Spinal cord (tissue), 10 donors: ENCODE measurements around the gene INTS1. TPM values are rescaled to one million over a fixed set of nuclear protein-coding genes. Genes with fewer than 3 reads are reported as not detected.

Source experiments
- DNase-seq, 6 donors: peaks; one replicate each; pipeline versions ENCODE4 v3.0.0 to v3.0.0-alpha.2; 2013 to 2015; ENCODE audit warnings: low spot score in 6 of 6, low read depth in 4 of 6
- H3K27ac ChIP-seq: one replicate; pipeline ENCODE4 v1.5.1; 2013; ENCODE audit warnings: low read depth, low read length, control low read depth
- H3K27me3 ChIP-seq: one replicate; pipeline ENCODE4 v1.6.1; 2013; ENCODE audit warnings: low read length; ENCODE audit not compliant: control insufficient read depth, insufficient read depth
- H3K36me3 ChIP-seq: one replicate; pipeline ENCODE4 v1.6.1; 2013; ENCODE audit warnings: low read length; ENCODE audit not compliant: control insufficient read depth, insufficient read depth
- H3K4me1 ChIP-seq: one replicate; pipeline ENCODE4 v1.6.1; 2013; ENCODE audit warnings: low read length; ENCODE audit not compliant: control insufficient read depth, insufficient read depth
- H3K4me3 ChIP-seq: one replicate; pipeline ENCODE4 v1.5.1; 2013; ENCODE audit warnings: low read depth, low read length, control low read depth
- H3K9me3 ChIP-seq: one replicate; pipeline ENCODE4 v1.6.1; 2013; ENCODE audit warnings: low read length; ENCODE audit not compliant: control insufficient read depth, insufficient read depth
- WGBS: methylation state at CpG from one replicate; pipeline ENCODE4 v1.1.5; 2013; ENCODE audit warnings: missing lambda C conversion rate; ENCODE audit not compliant: insufficient coverage; 5-methylcytosine and 5-hydroxymethylcytosine counted together
- polyA plus RNA-seq, 2 donors: library from polyadenylated mRNA; unstranded; fragments of 120-200 nt; gene quantifications; one replicate each; pipeline ENCODE4 v1.2.1, GENCODE V29; 2013; ENCODE audit not compliant: insufficient read length in 2 of 2
- total RNA-seq, 2 donors: library from RNA; depleted of rRNA in 1 of 2; stranded (reverse); fragments of 120-200 nt in 1 of 2; fragments of >200 nt in 1 of 2; gene quantifications; one replicate each; pipeline versions ENCODE4 v1.2.3 to v1.2.4, GENCODE V29; 2013 to 2014
- donor health status: healthy.

INTS1 gene
- total and polyA plus RNA-seq, 4 donors, result 24.0 to 107 (median 65.6) TPM

DNA sequence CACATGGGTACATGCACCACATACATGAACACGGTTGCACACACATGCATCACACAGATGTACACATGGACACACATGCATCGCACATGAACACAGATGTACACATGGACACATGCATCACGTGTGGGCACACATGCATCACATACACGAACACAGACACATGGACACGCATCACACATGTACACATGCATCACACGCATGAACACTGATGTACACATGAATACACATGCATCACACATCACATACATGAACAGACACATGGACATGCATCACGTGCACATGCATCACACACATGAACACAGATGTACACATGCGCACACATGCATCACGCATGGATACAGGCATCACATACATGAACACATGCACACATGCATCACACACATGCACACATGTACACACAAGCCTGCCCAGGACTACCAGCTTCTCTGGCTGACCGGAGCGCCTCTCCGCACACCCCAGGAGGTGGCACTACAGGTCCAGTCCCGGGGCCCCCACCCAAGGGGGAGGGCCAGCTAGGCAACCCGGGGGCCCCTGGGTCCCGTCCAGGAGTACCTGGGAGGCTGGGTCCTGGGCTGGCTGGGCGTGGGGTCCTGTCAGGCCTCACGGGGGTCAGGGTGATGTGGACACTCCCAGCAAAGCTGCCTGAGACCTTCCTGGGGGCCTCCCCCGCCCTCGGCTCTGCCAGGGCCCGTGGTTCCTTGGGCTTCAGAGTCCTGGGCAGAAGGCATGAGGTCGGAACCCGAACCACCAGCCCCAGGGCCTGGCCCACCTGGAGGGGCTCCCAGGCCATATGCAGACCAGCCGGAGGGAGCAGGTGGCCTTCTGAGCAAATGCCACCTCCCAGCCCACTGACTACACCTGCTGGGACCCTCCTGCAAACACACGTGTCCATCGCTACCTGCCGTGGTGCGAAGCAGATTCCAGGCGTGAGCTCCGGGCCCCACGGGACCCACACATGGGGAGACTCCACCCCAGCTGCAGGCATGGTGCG, 64.5 kb downstream of the INTS1 start:
- peaks cover 80% of the 10 kb centered on the region for H3K36me3 ChIP-seq
- H3K4me3 ChIP-seq, result no peak overlapping the region
- no peak overlapping the region for H3K27ac ChIP-seq
- no peaks in the 10 kb centered on the region for H3K9me3 ChIP-seq
- 94% methylated on average over 31 of the region's 31 CpGs for WGBS
- H3K27me3 ChIP-seq, result no peaks in the 10 kb centered on the region
- H3K4me1 ChIP-seq, result no peaks in the 10 kb centered on the region
- DNase-seq, result no peak

DNA sequence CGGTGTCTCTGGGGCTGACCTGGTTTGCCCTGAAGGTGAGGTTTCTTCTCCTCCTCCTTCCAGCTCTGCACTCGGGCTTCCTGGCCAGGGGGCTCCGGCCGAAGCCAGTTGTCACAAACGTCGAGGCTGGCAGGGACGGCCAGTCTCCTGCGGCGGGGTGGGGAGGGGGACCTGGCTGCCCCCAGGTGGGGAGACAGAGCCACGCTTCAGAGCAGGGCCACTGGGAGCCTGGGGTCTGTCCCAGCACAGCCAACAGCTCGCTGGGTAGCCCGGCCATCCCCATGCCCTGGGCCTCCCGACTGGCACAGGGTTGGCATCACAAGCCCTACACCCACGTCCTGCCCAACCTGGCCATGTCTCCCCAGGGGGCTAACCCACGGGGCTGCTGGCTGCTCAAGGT, 65.4 kb downstream of the INTS1 start:
- H3K36me3 ChIP-seq, result peaks cover 82% of the 10 kb centered on the region
- no peaks in the 10 kb centered on the region for H3K27me3 ChIP-seq
- no peak overlapping the region for H3K27ac ChIP-seq
- no peaks in the 10 kb centered on the region for H3K9me3 ChIP-seq
- DNase-seq, result no peak
- no peaks in the 10 kb centered on the region for H3K4me1 ChIP-seq
- WGBS, result 89% methylated on average over 15 of the region's 15 CpGs
- no peak overlapping the region for H3K4me3 ChIP-seq

DNA sequence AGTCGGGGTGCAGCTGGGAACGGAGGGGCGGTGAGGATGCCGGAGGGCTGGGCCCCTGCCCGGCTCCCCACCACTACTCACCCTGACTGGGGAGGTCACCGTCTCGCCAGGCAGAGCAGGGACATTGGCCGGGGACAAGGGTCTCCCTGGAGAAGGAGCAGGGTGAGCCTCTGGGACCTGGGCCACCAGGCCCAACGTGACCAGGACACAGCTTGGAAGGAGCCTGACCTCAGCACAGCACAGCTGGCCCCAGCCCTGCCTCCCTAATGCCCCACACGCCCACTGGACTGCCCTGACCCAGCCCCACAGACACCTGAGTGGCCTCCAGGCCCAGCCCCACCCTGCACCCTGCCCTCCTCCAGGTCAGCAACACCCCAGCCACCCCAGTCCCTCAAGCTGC, 66.0 kb downstream of the INTS1 start:
- H3K36me3 ChIP-seq, result peaks cover 84% of the 10 kb centered on the region
- H3K4me3 ChIP-seq, result no peak overlapping the region
- no peaks in the 10 kb centered on the region for H3K27me3 ChIP-seq
- no peak overlapping the region for H3K27ac ChIP-seq
- H3K9me3 ChIP-seq, result no peaks in the 10 kb centered on the region
- DNase-seq, result no peak
- 90% methylated on average over 10 of the region's 10 CpGs for WGBS
- H3K4me1 ChIP-seq, result no peaks in the 10 kb centered on the region

DNA sequence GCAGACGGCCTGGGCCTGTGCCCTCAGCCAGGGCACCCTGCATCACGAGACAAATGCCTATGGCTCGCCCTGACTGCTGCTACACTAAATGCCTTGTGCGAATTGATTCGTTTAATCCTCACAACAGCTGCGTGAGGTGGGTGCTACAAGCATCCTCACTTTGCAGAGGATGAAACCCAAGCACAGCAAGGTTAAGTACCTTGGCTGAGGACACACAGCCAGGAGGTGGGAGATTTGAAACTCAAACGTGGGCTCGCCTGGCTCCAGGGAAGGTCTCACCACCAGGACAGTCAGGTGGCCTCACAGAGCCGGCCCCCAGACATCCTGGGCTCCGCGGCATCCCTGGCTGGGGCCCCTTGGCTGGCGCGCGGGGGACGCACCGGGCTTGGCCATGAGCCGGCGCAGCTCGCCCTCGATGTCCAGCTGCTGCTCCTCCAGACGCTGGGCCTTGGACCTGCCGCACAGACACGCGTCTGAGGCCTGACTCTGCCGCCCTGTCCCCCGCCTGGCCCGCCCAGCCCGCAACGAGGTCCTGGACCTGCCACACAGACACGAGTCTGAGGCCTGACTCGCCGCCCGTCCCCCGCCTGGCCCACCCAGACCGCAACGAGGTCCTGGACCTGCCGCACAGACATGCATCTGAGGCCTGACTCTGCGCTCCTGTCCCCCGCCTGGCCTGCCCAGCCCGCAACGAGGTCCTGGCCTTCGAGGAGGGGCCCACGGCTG, 66.9 kb downstream of the INTS1 start:
- DNase-seq, result no peak
- Histone ChIP-seq H3K27me3 (peaks cover 1% of the 10 kb centered on the region), H3K27ac (no peak overlapping the region), H3K36me3 (peaks cover 79% of the 10 kb centered on the region), H3K4me1 (peaks cover 5% of the 10 kb centered on the region), H3K4me3 (no peak overlapping the region), H3K9me3 (no peaks in the 10 kb centered on the region)
- WGBS, result 90% methylated on average over 43 of the region's 43 CpGs

DNA sequence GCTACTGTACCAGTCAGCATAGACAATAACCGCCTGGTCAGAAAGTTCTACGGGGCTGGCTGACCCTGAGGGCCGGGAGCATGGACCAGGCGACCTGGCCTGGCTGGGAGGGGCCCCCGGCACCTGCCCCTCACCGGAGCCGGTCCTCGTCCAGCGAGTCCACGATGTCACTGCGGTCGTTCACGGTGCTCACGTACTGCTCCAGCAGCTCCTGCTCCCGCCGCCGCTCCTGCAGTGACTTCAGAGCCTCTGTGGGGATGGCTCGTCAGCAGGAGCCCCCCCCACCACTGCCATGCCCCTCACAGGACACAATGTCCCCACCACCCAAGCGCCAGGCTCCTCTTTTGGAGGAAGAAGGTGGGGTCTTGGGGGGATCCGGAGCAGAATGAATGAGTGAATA, 67.6 kb downstream of the INTS1 start:
- peaks cover 8% of the 10 kb centered on the region for H3K4me1 ChIP-seq
- H3K27ac ChIP-seq, result no peak overlapping the region
- H3K9me3 ChIP-seq, result no peaks in the 10 kb centered on the region
- peaks cover 7% of the 10 kb centered on the region for H3K27me3 ChIP-seq
- H3K4me3 ChIP-seq, result no peak overlapping the region
- no peak for DNase-seq
- 89% methylated on average over 18 of the region's 20 CpGs for WGBS
- H3K36me3 ChIP-seq, result peaks cover 72% of the 10 kb centered on the region

DNA sequence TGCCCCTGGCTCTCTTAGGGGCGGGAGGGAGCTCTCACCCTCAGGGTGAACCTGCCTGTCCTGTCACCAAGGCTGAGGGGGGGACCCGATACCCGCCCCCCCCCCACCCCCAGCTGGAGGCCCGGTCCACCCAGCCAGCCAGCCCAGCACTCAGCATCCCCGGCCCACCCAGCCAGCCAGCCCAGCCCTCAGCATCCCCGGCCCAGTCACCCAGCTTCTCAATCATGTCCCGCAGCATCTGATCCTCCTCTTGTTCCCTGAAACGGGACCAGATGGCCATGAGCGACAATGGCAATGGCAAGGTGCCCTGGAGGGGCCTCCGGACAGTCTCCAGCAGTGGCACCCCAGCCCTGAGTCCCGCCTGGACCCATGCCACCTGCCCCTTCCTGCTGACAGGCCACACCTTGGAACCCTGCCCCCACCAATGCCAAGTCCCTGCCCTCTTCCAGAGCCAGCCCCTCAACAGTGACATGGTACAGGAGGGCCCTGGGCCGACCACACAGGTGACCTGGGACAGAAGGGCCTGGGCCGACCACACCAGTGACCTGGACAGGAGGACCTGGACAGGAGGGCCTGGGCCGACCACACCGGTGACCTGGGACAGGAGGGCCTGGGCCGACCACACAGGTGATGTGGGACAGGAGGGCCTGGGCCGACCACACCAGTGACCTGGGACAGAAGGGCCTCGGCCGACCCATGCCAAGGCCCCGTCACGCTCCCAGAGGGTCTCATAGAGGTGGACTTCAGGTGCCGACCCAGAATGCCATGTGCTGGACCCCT, 69.1 kb downstream of the INTS1 start:
- Histone ChIP-seq H3K36me3 (peaks cover 57% of the 10 kb centered on the region), H3K4me3 (no peak overlapping the region), H3K27me3 (peaks cover 13% of the 10 kb centered on the region), H3K9me3 (no peaks in the 10 kb centered on the region), H3K4me1 (peaks cover 11% of the 10 kb centered on the region), H3K27ac (no peak overlapping the region)
- WGBS, result 86% methylated on average over 19 of the region's 22 CpGs
- DNase-seq, result no peak

DNA sequence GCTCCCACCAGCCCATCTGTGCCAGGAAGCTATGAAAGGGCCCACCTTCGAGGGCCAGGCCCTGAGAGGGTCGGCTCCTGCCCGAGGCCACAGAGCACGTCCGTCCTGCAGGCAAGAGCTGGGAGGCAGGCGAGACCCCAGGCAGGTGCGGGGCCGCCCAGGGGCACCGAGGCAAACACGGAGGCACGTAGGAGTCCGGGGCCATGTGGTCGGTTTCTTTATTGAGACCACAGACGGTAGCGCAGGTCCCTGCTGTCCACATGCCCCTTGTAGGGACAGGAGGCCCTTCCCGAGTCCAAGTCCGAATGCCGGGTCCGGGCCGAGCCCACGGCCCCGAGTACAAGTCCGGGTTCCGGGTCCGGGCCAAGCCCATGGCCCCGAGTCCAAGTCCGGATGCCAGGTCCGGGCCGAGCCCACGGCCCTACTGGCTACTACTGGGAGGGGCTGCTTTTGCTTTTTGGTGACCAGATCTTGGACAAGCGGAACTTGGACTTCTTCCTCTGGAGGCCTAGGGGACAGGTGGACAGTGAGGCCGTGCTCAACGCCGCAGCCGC, 69.9 kb downstream of the INTS1 start:
- peaks cover 18% of the 10 kb centered on the region for H3K4me1 ChIP-seq
- no peak overlapping the region for H3K4me3 ChIP-seq
- DNase-seq, result no peak
- H3K27ac ChIP-seq, result no peak overlapping the region
- peaks cover 19% of the 10 kb centered on the region for H3K27me3 ChIP-seq
- 92% methylated on average over 35 of the region's 35 CpGs for WGBS
- H3K9me3 ChIP-seq, result no peaks in the 10 kb centered on the region
- H3K36me3 ChIP-seq, result peaks cover 51% of the 10 kb centered on the region

DNA sequence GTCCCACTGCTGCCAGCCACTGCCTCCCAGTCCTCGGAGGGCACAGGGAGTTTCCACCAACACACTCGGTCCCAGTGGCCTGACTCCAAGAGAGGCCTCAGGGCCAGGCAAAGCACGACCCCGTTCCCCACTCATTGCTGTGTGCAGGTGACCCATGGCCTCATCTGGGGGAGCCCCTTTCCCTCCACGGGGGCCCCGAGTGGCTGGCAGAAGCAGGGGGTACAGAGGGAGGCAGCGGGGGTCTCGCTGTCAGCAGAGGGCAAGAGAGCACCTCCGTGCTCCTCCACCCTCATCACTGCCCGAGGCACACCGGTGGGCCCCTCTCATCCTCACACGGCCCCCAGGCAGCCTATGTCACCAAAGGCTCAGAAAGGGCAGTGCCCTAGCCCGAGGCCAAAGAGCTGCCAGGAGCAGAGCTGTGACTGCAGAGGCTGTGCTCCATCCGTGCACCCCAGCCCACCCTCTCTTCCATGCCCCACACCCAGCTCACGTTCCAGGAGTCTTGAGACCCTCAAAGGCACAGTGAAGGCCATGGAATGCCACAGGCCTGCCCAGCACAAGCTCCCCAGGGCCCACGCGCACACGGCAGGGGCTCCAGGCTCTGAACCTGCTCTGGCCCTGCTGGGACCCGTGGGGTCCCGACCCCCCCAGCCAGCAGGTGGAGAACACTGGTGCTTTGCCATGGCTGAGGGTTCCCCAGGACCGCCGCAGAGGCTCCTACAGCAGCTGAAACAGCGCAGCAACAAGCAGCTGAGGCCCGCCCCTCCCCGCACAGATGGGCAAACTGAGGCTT, 70.9 kb downstream of the INTS1 start:
- peaks cover 19% of the 10 kb centered on the region for H3K27me3 ChIP-seq
- H3K36me3 ChIP-seq, result peaks cover 44% of the 10 kb centered on the region
- WGBS, result 83% methylated on average over 24 of the region's 25 CpGs
- H3K27ac ChIP-seq, result no peak overlapping the region
- H3K4me1 ChIP-seq, result peaks cover 25% of the 10 kb centered on the region
- DNase-seq, result no peak
- no peaks in the 10 kb centered on the region for H3K9me3 ChIP-seq
- no peak overlapping the region for H3K4me3 ChIP-seq
